H9 (cell line): ENCODE results near the gene EN1. TPM values are rescaled to one million over a fixed set of nuclear protein-coding genes. Genes with fewer than 3 reads are reported as not detected.

Source experiments
- DNase-seq: peaks from one replicate; pipeline ENCODE4 v3.0.0-alpha.2; 2017
- H2AFZ ChIP-seq: one replicate; pipeline ENCODE4 v1.6.1; 2013; ENCODE audit warnings: mild to moderate bottlenecking, low read length, control low read depth, moderate library complexity
- H2AK5ac ChIP-seq: 2 replicates; pipeline ENCODE4 v1.6.1; 2013; ENCODE audit warnings: low read length, control low read depth, mixed read lengths; ENCODE audit not compliant: insufficient read length
- H2BK120ac ChIP-seq: one replicate; pipeline ENCODE4 v1.6.1; 2013; ENCODE audit warnings: low read depth, mild to moderate bottlenecking, low read length, control low read depth, inconsistent platforms; ENCODE audit not compliant: poor library complexity, severe bottlenecking
- H2BK12ac ChIP-seq: 2 replicates; pipeline ENCODE4 v1.6.1; 2013; ENCODE audit warnings: low read length, control low read depth, mixed read lengths, low read depth; ENCODE audit not compliant: insufficient read length
- H2BK15ac ChIP-seq: 2 replicates; pipeline ENCODE4 v1.6.1; 2013; ENCODE audit warnings: low read depth, low read length, control low read depth
- H2BK20ac ChIP-seq: one replicate; pipeline ENCODE4 v1.6.1; 2013; ENCODE audit warnings: low read depth, mild to moderate bottlenecking, low read length, control low read depth, inconsistent platforms; ENCODE audit not compliant: poor library complexity, severe bottlenecking
- H2BK5ac ChIP-seq: 2 replicates; pipeline ENCODE4 v1.6.1; 2013; ENCODE audit warnings: low read length, control low read depth, mixed read lengths; ENCODE audit not compliant: insufficient read length
- H3K14ac ChIP-seq: 2 replicates; pipeline ENCODE4 v1.6.1; 2013; ENCODE audit warnings: low read length, control low read depth; ENCODE audit not compliant: insufficient read depth
- H3K18ac ChIP-seq: 2 replicates; pipeline ENCODE4 v1.6.1; 2013; ENCODE audit warnings: low read depth, mild to moderate bottlenecking, mixed read lengths, low read length, control low read depth; ENCODE audit not compliant: insufficient read length
- H3K23ac ChIP-seq: 2 replicates; pipeline ENCODE4 v1.6.1; 2013; ENCODE audit warnings: low read length, control low read depth, mixed read lengths, low read depth; ENCODE audit not compliant: insufficient read length
- H3K23me2 ChIP-seq: 2 replicates; pipeline ENCODE4 v1.6.1; 2013; ENCODE audit warnings: low read depth, mild to moderate bottlenecking, mixed read lengths, low read length, control low read depth; ENCODE audit not compliant: insufficient read length, poor library complexity, severe bottlenecking
- H3K27ac ChIP-seq: 2 replicates; pipeline ENCODE4 v1.5.1; 2013; ENCODE audit warnings: low read length, control low read depth, mixed read lengths, low read depth; ENCODE audit not compliant: insufficient read length
- H3K27me3 ChIP-seq: 2 replicates; pipeline ENCODE4 v1.6.1; 2013; ENCODE audit warnings: low read length, control low read depth, inconsistent platforms; ENCODE audit not compliant: insufficient read depth
- H3K4ac ChIP-seq: 2 replicates; pipeline ENCODE4 v1.6.1; 2013; ENCODE audit warnings: low read depth, mild to moderate bottlenecking, control low read depth, inconsistent platforms, low read length, moderate library complexity
- H3K4me1 ChIP-seq: 2 replicates; pipeline ENCODE4 v1.6.1; 2013; ENCODE audit warnings: low read length, control low read depth, inconsistent platforms; ENCODE audit not compliant: insufficient read depth
- H3K4me2 ChIP-seq: 2 replicates; pipeline ENCODE4 v1.6.1; 2013; ENCODE audit warnings: low read length, control low read depth, mixed read lengths; ENCODE audit not compliant: insufficient read length, insufficient read depth
- H3K56ac ChIP-seq: 2 replicates; pipeline ENCODE4 v1.6.1; 2013; ENCODE audit warnings: low read depth, mild to moderate bottlenecking, mixed read lengths, low read length, control low read depth; ENCODE audit not compliant: insufficient read length
- H3K79me1 ChIP-seq: 2 replicates; pipeline ENCODE4 v1.6.1; 2013; ENCODE audit warnings: low read depth, mild to moderate bottlenecking, moderate library complexity, low read length, control low read depth, inconsistent platforms; ENCODE audit not compliant: insufficient read depth, poor library complexity, severe bottlenecking
- H3K79me2 ChIP-seq: 2 replicates; pipeline ENCODE4 v1.6.1; 2013; ENCODE audit warnings: low read length, control low read depth, inconsistent platforms; ENCODE audit not compliant: insufficient read depth
- H3K9ac ChIP-seq: 2 replicates; pipeline ENCODE4 v1.6.1; 2013; ENCODE audit warnings: low read length, control low read depth, mixed read lengths; ENCODE audit not compliant: insufficient read length; ENCODE audit errors: extremely low read depth
- H3K9me3 ChIP-seq: one replicate; pipeline ENCODE4 v1.6.1; 2013; ENCODE audit warnings: low read depth, low read length, inconsistent platforms; ENCODE audit not compliant: control insufficient read depth
- H3T11ph ChIP-seq: one replicate; pipeline ENCODE4 v1.6.1; 2013; ENCODE audit warnings: mild to moderate bottlenecking, low read length, control low read depth, inconsistent platforms
- H4K20me1 ChIP-seq: one replicate; pipeline ENCODE4 v1.6.1; 2013; ENCODE audit not compliant: control insufficient read depth, insufficient read length, insufficient read depth
- H4K5ac ChIP-seq: 2 replicates; pipeline ENCODE4 v1.6.1; 2013; ENCODE audit warnings: low read depth, mild to moderate bottlenecking, mixed read lengths, low read length, control low read depth; ENCODE audit not compliant: insufficient read length
- H4K8ac ChIP-seq: replicated peaks from 2 replicates; pipeline ENCODE4 v1.6.1; 2013; ENCODE audit warnings: low read length, control low read depth, mixed read lengths, low read depth; ENCODE audit not compliant: insufficient read length
- H4K91ac ChIP-seq: 2 replicates; pipeline ENCODE4 v1.6.1; 2013; ENCODE audit warnings: low read depth, mild to moderate bottlenecking, moderate library complexity, mixed read lengths, low read length, control low read depth; ENCODE audit not compliant: insufficient read length
- H3K27ac Mint-ChIP-seq, 3 experiments: 2 replicates in 2 of 3; 3 replicates in 1 of 3; pipeline ENCODE4 v1.8.0; 2020 to 2021; ENCODE audit warnings: mixed read lengths in 3 of 3, mild to moderate bottlenecking in 1 of 3, moderate library complexity in 1 of 3
- H3K27me3 Mint-ChIP-seq: 2 replicates; pipeline ENCODE4 v1.8.0; 2021; ENCODE audit warnings: low read depth, mild to moderate bottlenecking, moderate library complexity, mixed read lengths
- H3K36me3 Mint-ChIP-seq, 3 experiments: 2 replicates in 2 of 3; 3 replicates in 1 of 3; pipeline ENCODE4 v1.8.0; 2020 to 2021; ENCODE audit warnings: low read depth in 3 of 3, mixed read lengths in 3 of 3; ENCODE audit not compliant: insufficient read depth in 1 of 3
- H3K4me1 Mint-ChIP-seq, 2 experiments: 2 replicates each; pipeline ENCODE4 v1.8.0; 2020; ENCODE audit warnings: mixed read lengths in 2 of 2
- H3K4me3 Mint-ChIP-seq, 2 experiments: 2 replicates in 1 of 2; 3 replicates in 1 of 2; pipeline ENCODE4 v1.8.0; 2020 to 2021; ENCODE audit warnings: mild to moderate bottlenecking in 2 of 2, mixed read lengths in 2 of 2, moderate library complexity in 1 of 2
- H3K9me3 Mint-ChIP-seq, 2 experiments: 2 replicates in 1 of 2; 3 replicates in 1 of 2; pipeline ENCODE4 v1.8.0; 2020; ENCODE audit warnings: mild to moderate bottlenecking in 2 of 2, mixed read lengths in 2 of 2, moderate library complexity in 1 of 2
- CTCF ChIP-seq: fragments of 200-600 bp; sonication (generic); conservative IDR thresholded peaks from 3 replicates; pipeline ENCODE4 v1.8.0; 2021; ENCODE audit warnings: antibody characterized with exemption, mild to moderate bottlenecking
- WGBS: extraction: QIAGEN DNeasy Blood & Tissue Kit; methylation state at CpG from one replicate; pipeline ENCODE4 v1.1.7; 2013; ENCODE audit warnings: missing lambda C conversion rate, low lambda C conversion rate, mixed read lengths; ENCODE audit not compliant: insufficient read length; ENCODE audit errors: extremely low coverage; 5-methylcytosine and 5-hydroxymethylcytosine counted together
- total RNA-seq: library from RNA; stranded (reverse); gene quantifications from 2 replicates; pipeline ENCODE4 v1.2.1, GENCODE V29; 2021

EN1 gene
- total RNA-seq, 1 experiment from 2014 or later, result not detected

GRCh38 chr2:118822015-118822414 lies 25.4 kb downstream of the EN1 start:
- Histone ChIP-seq H3K56ac (no peak overlapping the region), H2AFZ (no peak overlapping the region), H4K20me1 (no peaks in the 10 kb centered on the region), H3K4ac (no peak overlapping the region), H3K27me3 (no peaks in the 10 kb centered on the region), H3K4me2 (no peak overlapping the region), H3K9me3 (no peaks in the 10 kb centered on the region), H2AK5ac (no peak overlapping the region), H3K23ac (no peak overlapping the region), H2BK15ac (no peak overlapping the region), H3K79me2 (no peaks in the 10 kb centered on the region), H3K14ac (no peak overlapping the region), H3K23me2 (no peaks in the 10 kb centered on the region), H4K91ac (no peak overlapping the region), H3K4me1 (no peaks in the 10 kb centered on the region), H2BK120ac (no peak overlapping the region), H2BK12ac (no peak overlapping the region), H3K79me1 (no peaks in the 10 kb centered on the region), H2BK20ac (no peak overlapping the region), H2BK5ac (no peak overlapping the region), H4K8ac (no peak overlapping the region), H3K18ac (no peak overlapping the region), H3K27ac (no peak overlapping the region), H4K5ac (no peak overlapping the region), H3K9ac (no peak overlapping the region), H3T11ph (no peak overlapping the region)
- peak overlapping the region in 1 of 3 experiments; percentile 65; a peak in 1 of 7 replicates for H3K27ac Mint-ChIP-seq
- DNase-seq, result no peak
- no peak; the same call in 1 of the 3 replicates for TF ChIP-seq CTCF
- H3K9me3 Mint-ChIP-seq, result no peaks in the 10 kb centered on the region
- WGBS, result no CpG with 5 or more reads among the region's 5 CpGs
- no peaks in the 10 kb centered on the region for H3K36me3 Mint-ChIP-seq
- peaks cover 7 to 31% of the 10 kb centered on the region in 2 experiments for H3K4me1 Mint-ChIP-seq
- H3K4me3 Mint-ChIP-seq, result no peak overlapping the region
- H3K27me3 Mint-ChIP-seq, result peaks cover 71% of the 10 kb centered on the region
